OCI-LY3 (cell line): ENCODE measurements around the gene TRAPPC2L.

Experiments used
- CTCF ChIP-seq: fragments of 200-600, 300-600 bp; sonication (generic); IDR thresholded peaks from 2 replicates; pipeline ENCODE4 v1.5.1; 2014; ENCODE audit warnings: antibody characterized with exemption, low read length, low read depth
- EZH2phosphoT487 ChIP-seq: fragments of 200-600 bp; shearing (Covaris generic); IDR thresholded peaks from 2 replicates; pipeline ENCODE4 v1.6.1; 2018; ENCODE audit warnings: antibody characterized with exemption, mixed run types, low read depth

- no peak for TF ChIP-seq EZH2phosphoT487
- no peak for TF ChIP-seq CTCF
Measured at GRCh38 chr16:88903267-88903666, 46.3 kb downstream of the TRAPPC2L start.
